GM04504 (cell line): ENCODE results near the gene CTAGE9.
"Not testable (repeated sequence)": the region's sequence is repeated elsewhere in the genome, so short reads cannot be mapped to it uniquely, and the experiment has no call there.

Experiments used
- DNase-seq: peaks from one replicate; pipeline ENCODE4 v3.0.0-alpha.2; 2012; ENCODE audit warnings: low read depth

The CTAGE9 gene

GRCh38 chr6:131710917-131711316 lies at the start of gene CTAGE9:
Gene CTAGE9, minus strand, starts transcription at chr6:131711017. Its CDS starts 0 bp downstream, at chr6:131711017.
- not testable (repeated sequence) for DNase-seq

- no peak for DNase-seq
Observed at GRCh38 chr6:131758920-131759319, 48.1 kb upstream of the CTAGE9 start.

GRCh38 chr6:131756039-131756438 lies 45.2 kb upstream of the CTAGE9 start:
- no peak for DNase-seq

GRCh38 chr6:131755597-131755996 lies 44.8 kb upstream of the CTAGE9 start:
- peak; percentile 76 for DNase-seq

- no peak for DNase-seq
Observed at GRCh38 chr6:131754715-131755567, 44.1 kb upstream of the CTAGE9 start.

GRCh38 chr6:131754088-131754487 lies 43.3 kb upstream of the CTAGE9 start:
- no peak for DNase-seq

- DNase-seq, result not testable (repeated sequence)
Observed at GRCh38 chr6:131751012-131751715, 40.3 kb upstream of the CTAGE9 start.

- no peak for DNase-seq
Observed at GRCh38 chr6:131749023-131749422, 38.2 kb upstream of the CTAGE9 start.

GRCh38 chr6:131747821-131748353 lies 37.1 kb upstream of the CTAGE9 start:
- no peak for DNase-seq

- no peak for DNase-seq
Observed at GRCh38 chr6:131745476-131745875, 34.7 kb upstream of the CTAGE9 start.

GRCh38 chr6:131744432-131745287 lies 33.8 kb upstream of the CTAGE9 start:
- DNase-seq, result no peak

GRCh38 chr6:131741688-131742393 lies 31.0 kb upstream of the CTAGE9 start:
- no peak for DNase-seq

- DNase-seq, result peak; percentile 53
Observed at GRCh38 chr6:131740161-131740560, 29.3 kb upstream of the CTAGE9 start.

- no peak for DNase-seq
Observed at GRCh38 chr6:131739136-131739535, 28.3 kb upstream of the CTAGE9 start.

- no peak for DNase-seq
Observed at GRCh38 chr6:131736811-131737210, 26.0 kb upstream of the CTAGE9 start.

- no peak for DNase-seq
Observed at GRCh38 chr6:131736003-131736596, 25.3 kb upstream of the CTAGE9 start.

- peak; percentile 12 for DNase-seq
Observed at GRCh38 chr6:131733376-131734016, 22.7 kb upstream of the CTAGE9 start.

- DNase-seq, result no peak
Observed at GRCh38 chr6:131731224-131731623, 20.4 kb upstream of the CTAGE9 start.

- DNase-seq, result no peak
Observed at GRCh38 chr6:131730264-131730663, 19.4 kb upstream of the CTAGE9 start.

GRCh38 chr6:131729550-131729949 lies 18.7 kb upstream of the CTAGE9 start:
- DNase-seq, result no peak
